Hematopoietic multipotent progenitor cell treated with erythropoietin and hydrocortisone succinate and interleukin-3 and kit ligand, for 4 days (in vitro differentiated cells): ENCODE data around the gene IL22RA1.

Experiments used
- DNase-seq: peaks from one replicate; pipeline ENCODE4 v3.0.0-alpha.2; 2015

IL22RA1 gene

GRCh38 chr1:24070821-24071393, 72.0 kb downstream of the IL22RA1 start:
- DNase-seq: peak; percentile 87

DNA sequence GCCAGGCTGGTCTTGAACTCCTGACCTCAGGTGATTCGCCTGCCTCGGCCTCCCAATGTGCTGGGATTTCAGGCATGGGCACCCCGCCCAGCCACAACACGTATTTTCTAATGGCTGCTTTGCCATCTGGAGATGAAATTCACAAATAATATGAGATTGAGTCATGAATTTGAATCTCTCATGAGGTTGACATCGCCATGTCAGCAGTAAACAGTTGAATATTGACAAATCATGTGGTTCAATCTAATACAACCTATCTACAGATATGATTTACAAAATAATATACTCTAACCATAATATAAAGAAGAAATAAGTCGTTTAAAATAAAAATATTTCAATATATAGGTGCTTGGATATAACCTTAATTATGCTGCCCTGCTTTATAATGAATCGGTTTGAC, 73.1 kb downstream of the IL22RA1 start:
- no peak for DNase-seq
